GM06990 (cell line): ENCODE results near the gene ARID1B.
A peak's percentile ranks its signal among the peaks of the same experiment; 100 is the strongest.

Experiments
- DNase-seq: peaks from one replicate; pipeline ENCODE4 v3.0.0-alpha.2; 2011; ENCODE audit not compliant: insufficient read length; ENCODE audit errors: extremely low read depth
- H3K27me3 ChIP-seq: replicated peaks from 2 replicates; pipeline ENCODE4 v1.6.0; 2011; ENCODE audit warnings: low read length; ENCODE audit not compliant: control insufficient read depth, insufficient read depth
- H3K36me3 ChIP-seq: 2 replicates; pipeline ENCODE4 v1.5.1; 2011; ENCODE audit warnings: low read length; ENCODE audit not compliant: control insufficient read depth, insufficient read depth
- H3K4me3 ChIP-seq: replicated peaks from 2 replicates; pipeline ENCODE4 v1.5.1; 2011; ENCODE audit warnings: low read depth, mild to moderate bottlenecking, control low read depth, low read length
- CTCF ChIP-seq: IDR thresholded peaks from 2 replicates; pipeline ENCODE4 v1.5.1; 2011; ENCODE audit warnings: low read length, control low read depth, mild to moderate bottlenecking, inconsistent platforms; ENCODE audit not compliant: insufficient read depth, poor library complexity, severe bottlenecking

ARID1B gene

DNA sequence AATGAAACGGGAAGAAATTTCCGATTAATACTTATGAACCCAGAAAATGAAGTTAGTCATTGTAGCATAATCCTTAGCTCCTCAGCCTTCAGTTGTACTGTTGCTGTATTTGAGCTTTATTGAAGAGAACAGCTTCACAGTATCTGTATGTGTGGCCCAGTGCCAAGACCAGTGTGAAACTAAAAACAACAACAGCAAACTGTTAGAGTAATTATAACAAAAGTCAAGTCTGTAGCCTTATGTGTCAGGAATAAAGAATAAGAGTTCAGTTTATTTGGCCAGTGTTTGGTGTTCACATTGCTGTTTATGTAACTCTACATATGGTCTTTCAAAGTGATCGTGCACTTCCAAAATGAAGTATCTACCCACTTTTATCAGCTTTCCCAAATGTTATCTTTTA, 70.9 kb downstream of the ARID1B start:
- DNase-seq, result no peak
- no peak for TF ChIP-seq CTCF
- H3K4me3 ChIP-seq, result no peak overlapping the region
- no peaks in the 10 kb centered on the region for H3K27me3 ChIP-seq
- no peaks in the 10 kb centered on the region for H3K36me3 ChIP-seq

GRCh38 chr6:156848533-156848932, 71.4 kb downstream of the ARID1B start:
- TF ChIP-seq CTCF, result no peak
- H3K27me3 ChIP-seq, result no peaks in the 10 kb centered on the region
- H3K4me3 ChIP-seq, result no peak overlapping the region
- no peak for DNase-seq
- H3K36me3 ChIP-seq, result no peaks in the 10 kb centered on the region

DNA sequence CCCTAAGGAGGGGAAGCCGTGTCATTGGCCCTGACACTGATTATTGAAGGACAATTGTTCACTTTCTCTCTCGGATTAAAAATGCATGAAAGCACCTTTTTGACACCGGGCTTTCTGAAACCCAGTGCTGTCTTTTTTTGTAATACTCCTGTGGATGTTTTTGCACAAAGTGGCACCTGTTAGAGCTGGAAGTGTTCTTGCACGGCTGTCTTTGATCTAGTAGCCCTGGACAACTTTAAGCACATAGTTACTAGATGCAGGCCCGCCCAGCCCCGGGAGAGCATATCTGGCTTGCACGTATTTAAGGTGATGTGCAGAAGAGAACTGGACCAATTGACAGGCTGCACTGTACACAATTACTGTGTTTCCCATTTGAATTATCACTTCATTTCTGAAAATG, 72.6 kb downstream of the ARID1B start:
- no peak for TF ChIP-seq CTCF
- Histone ChIP-seq H3K36me3 (no peaks in the 10 kb centered on the region), H3K4me3 (no peak overlapping the region), H3K27me3 (no peaks in the 10 kb centered on the region)
- DNase-seq, result no peak

DNA sequence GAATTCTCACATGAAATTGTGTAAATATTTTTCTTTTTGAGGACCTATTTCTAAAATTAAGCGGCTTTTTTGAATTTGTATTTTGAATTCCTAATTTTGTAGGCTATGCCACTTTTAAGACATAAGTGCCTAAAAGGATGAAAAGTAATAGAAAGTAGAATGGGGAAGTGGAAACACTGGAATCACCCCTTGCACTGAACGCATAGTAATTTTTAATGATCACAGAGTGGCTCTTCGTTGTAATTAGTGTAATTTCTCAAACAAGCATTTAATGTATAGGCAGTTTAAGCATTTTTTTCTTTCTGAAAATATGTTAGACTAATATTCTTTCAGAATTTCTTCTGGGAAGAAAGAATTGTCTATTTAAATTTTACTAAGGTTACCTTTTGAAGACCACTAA, 73.2 kb downstream of the ARID1B start:
- H3K27me3 ChIP-seq, result no peaks in the 10 kb centered on the region
- DNase-seq, result no peak
- TF ChIP-seq CTCF, result no peak
- H3K4me3 ChIP-seq, result no peak overlapping the region
- no peaks in the 10 kb centered on the region for H3K36me3 ChIP-seq

- DNase-seq, result no peak
- Histone ChIP-seq H3K36me3 (no peaks in the 10 kb centered on the region), H3K4me3 (peak overlapping the region; percentile 17), H3K27me3 (no peaks in the 10 kb centered on the region)
- TF ChIP-seq CTCF, result no peak
These were observed 74.3 kb downstream of the ARID1B start for GRCh38 chr6:156851454-156851921.
